Measurements from ENCODE around the gene SRSF8. TPM values are rescaled to one million over a fixed set of nuclear protein-coding genes. Genes with fewer than 3 reads are reported as not detected.

SRSF8 gene
- total RNA-seq, 1 donor from 2014 or later = 25.4 TPM

Other genes starting within 250 kb of the SRSF8 start
- 48.0 and 52.9 TPM in 2 replicates for gene CWC15, start 93.4 kb upstream of the SRSF8 start, total RNA-seq
- 0.58 and 0.99 TPM in 2 replicates for gene KDM4D, start 93.2 kb upstream of the SRSF8 start, total RNA-seq
- not detected in 2 replicates for gene KDM4E, start 41.7 kb upstream of the SRSF8 start, total RNA-seq
- gene KDM4F, start 17.5 kb upstream of the SRSF8 start, total RNA-seq = not detected in 2 replicates
- 29.0 and 29.8 TPM in 2 replicates for gene ENDOD1, start 22.9 kb downstream of the SRSF8 start, total RNA-seq
- gene SESN3, start 164.3 kb downstream of the SRSF8 start, total RNA-seq = 8.9 and 19.8 TPM in 2 replicates

All from glomerular endothelial cell (primary cell).